Measurements from ENCODE around the gene SLC7A4.

The SLC7A4 gene

GRCh38 chr22:20996598-20997535 is 35.5 kb downstream of the SLC7A4 start:
- H3K36me3 ChIP-seq (ENCODE audit: insufficient read depth, low read length) = peaks cover 53% of the 10 kb centered on the region
- no peak overlapping the region for H3K27ac ChIP-seq (ENCODE audit: low read depth, low read length)

GRCh38 chr22:20996031-20996410 is 36.3 kb downstream of the SLC7A4 start:
- Histone ChIP-seq H3K4me1 (ENCODE audit: insufficient read depth, low read length) (peaks cover 16% of the 10 kb centered on the region), H3K36me3 (ENCODE audit: insufficient read depth, low read length) (peaks cover 62% of the 10 kb centered on the region)

More at GRCh38 chr22:20996598-20997535, 35.5 kb downstream of the SLC7A4 start:
- Histone ChIP-seq H3K4me3 (ENCODE audit: low read depth in 1 of 2, low read length in 2 of 2) (no peak overlapping the region), H3K9me3 (ENCODE audit: low read length) (no peaks in the 10 kb centered on the region), H3K9ac (ENCODE audit: low read length) (no peak overlapping the region), H3K27me3 (ENCODE audit: control insufficient read depth in 1 of 2, insufficient read depth in 2 of 2, low read length in 2 of 2) (no peaks in the 10 kb centered on the region), H3K4me1 (ENCODE audit: insufficient read depth, low read length) (peaks cover 20% of the 10 kb centered on the region)

GRCh38 chr22:20995329-20996030 is 36.9 kb downstream of the SLC7A4 start:
- Histone ChIP-seq H3K9ac (ENCODE audit: low read length) (no peak overlapping the region), H3K9me3 (ENCODE audit: low read length) (no peaks in the 10 kb centered on the region), H3K27me3 (ENCODE audit: control insufficient read depth in 1 of 2, insufficient read depth in 2 of 2, low read length in 2 of 2) (no peaks in the 10 kb centered on the region), H3K4me1 (ENCODE audit: insufficient read depth, low read length) (peaks cover 10% of the 10 kb centered on the region), H3K4me3 (ENCODE audit: low read depth in 1 of 2, low read length in 2 of 2) (no peak overlapping the region), H3K36me3 (ENCODE audit: insufficient read depth, low read length) (peaks cover 67% of the 10 kb centered on the region), H3K27ac (ENCODE audit: low read depth, low read length) (no peak overlapping the region)

More at GRCh38 chr22:20996031-20996410, 36.3 kb downstream of the SLC7A4 start:
- Histone ChIP-seq H3K27me3 (ENCODE audit: control insufficient read depth in 1 of 2, insufficient read depth in 2 of 2, low read length in 2 of 2) (no peaks in the 10 kb centered on the region), H3K4me3 (ENCODE audit: low read depth in 1 of 2, low read length in 2 of 2) (no peak overlapping the region), H3K9ac (ENCODE audit: low read length) (no peak overlapping the region), H3K27ac (ENCODE audit: low read depth, low read length) (no peak overlapping the region), H3K9me3 (ENCODE audit: low read length) (no peaks in the 10 kb centered on the region)

GRCh38 chr22:20994902-20995241 is 37.5 kb downstream of the SLC7A4 start:
- no peaks in the 10 kb centered on the region for H3K27me3 ChIP-seq (ENCODE audit: control insufficient read depth in 1 of 2, insufficient read depth in 2 of 2, low read length in 2 of 2)
- H3K27ac ChIP-seq (ENCODE audit: low read depth, low read length) = no peak overlapping the region
- peaks cover 4% of the 10 kb centered on the region for H3K4me1 ChIP-seq (ENCODE audit: insufficient read depth, low read length)
- no peaks in the 10 kb centered on the region for H3K9me3 ChIP-seq (ENCODE audit: low read length)
- H3K4me3 ChIP-seq (ENCODE audit: low read depth in 1 of 2, low read length in 2 of 2) = no peak overlapping the region
- peaks cover 64% of the 10 kb centered on the region for H3K36me3 ChIP-seq (ENCODE audit: insufficient read depth, low read length)
- no peak overlapping the region for H3K9ac ChIP-seq (ENCODE audit: low read length)

GRCh38 chr22:20994128-20994901 is 38.0 kb downstream of the SLC7A4 start:
- no peaks in the 10 kb centered on the region for H3K9me3 ChIP-seq (ENCODE audit: low read length)
- H3K27ac ChIP-seq (ENCODE audit: low read depth, low read length) = no peak overlapping the region
- H3K27me3 ChIP-seq (ENCODE audit: control insufficient read depth in 1 of 2, insufficient read depth in 2 of 2, low read length in 2 of 2) = no peaks in the 10 kb centered on the region
- no peak overlapping the region for H3K4me3 ChIP-seq (ENCODE audit: low read depth in 1 of 2, low read length in 2 of 2)
- H3K4me1 ChIP-seq (ENCODE audit: insufficient read depth, low read length) = no peaks in the 10 kb centered on the region
- H3K36me3 ChIP-seq (ENCODE audit: insufficient read depth, low read length) = peaks cover 59% of the 10 kb centered on the region
- no peak overlapping the region for H3K9ac ChIP-seq (ENCODE audit: low read length)

GRCh38 chr22:20993304-20994127 is 38.8 kb downstream of the SLC7A4 start:
- Histone ChIP-seq H3K9me3 (ENCODE audit: low read length) (no peaks in the 10 kb centered on the region), H3K36me3 (ENCODE audit: insufficient read depth, low read length) (peaks cover 51% of the 10 kb centered on the region), H3K4me1 (ENCODE audit: insufficient read depth, low read length) (no peaks in the 10 kb centered on the region), H3K27me3 (ENCODE audit: control insufficient read depth in 1 of 2, insufficient read depth in 2 of 2, low read length in 2 of 2) (no peaks in the 10 kb centered on the region), H3K9ac (ENCODE audit: low read length) (no peak overlapping the region), H3K4me3 (ENCODE audit: low read depth in 1 of 2, low read length in 2 of 2) (no peak overlapping the region), H3K27ac (ENCODE audit: low read depth, low read length) (no peak overlapping the region)

GRCh38 chr22:20992456-20993303 is 39.7 kb downstream of the SLC7A4 start:
- no peaks in the 10 kb centered on the region for H3K27me3 ChIP-seq (ENCODE audit: control insufficient read depth in 1 of 2, insufficient read depth in 2 of 2, low read length in 2 of 2)
- H3K9ac ChIP-seq (ENCODE audit: low read length) = no peak overlapping the region
- H3K4me3 ChIP-seq (ENCODE audit: low read depth in 1 of 2, low read length in 2 of 2) = no peak overlapping the region
- no peaks in the 10 kb centered on the region for H3K4me1 ChIP-seq (ENCODE audit: insufficient read depth, low read length)
- H3K36me3 ChIP-seq (ENCODE audit: insufficient read depth, low read length) = peaks cover 59% of the 10 kb centered on the region
- H3K27ac ChIP-seq (ENCODE audit: low read depth, low read length) = no peak overlapping the region
- H3K9me3 ChIP-seq (ENCODE audit: low read length) = no peaks in the 10 kb centered on the region

GRCh38 chr22:20992056-20992442 is 40.3 kb downstream of the SLC7A4 start:
- Histone ChIP-seq H3K9me3 (ENCODE audit: low read length) (no peaks in the 10 kb centered on the region), H3K36me3 (ENCODE audit: insufficient read depth, low read length) (peaks cover 60% of the 10 kb centered on the region), H3K4me1 (ENCODE audit: insufficient read depth, low read length) (no peaks in the 10 kb centered on the region), H3K27ac (ENCODE audit: low read depth, low read length) (no peak overlapping the region), H3K9ac (ENCODE audit: low read length) (no peak overlapping the region), H3K27me3 (ENCODE audit: control insufficient read depth in 1 of 2, insufficient read depth in 2 of 2, low read length in 2 of 2) (no peaks in the 10 kb centered on the region), H3K4me3 (ENCODE audit: low read depth in 1 of 2, low read length in 2 of 2) (no peak overlapping the region)

GRCh38 chr22:20991252-20992055 is 40.9 kb downstream of the SLC7A4 start:
- Histone ChIP-seq H3K4me3 (ENCODE audit: low read depth in 1 of 2, low read length in 2 of 2) (no peak overlapping the region), H3K27me3 (ENCODE audit: control insufficient read depth in 1 of 2, insufficient read depth in 2 of 2, low read length in 2 of 2) (no peaks in the 10 kb centered on the region), H3K9me3 (ENCODE audit: low read length) (no peaks in the 10 kb centered on the region), H3K4me1 (ENCODE audit: insufficient read depth, low read length) (no peaks in the 10 kb centered on the region), H3K36me3 (ENCODE audit: insufficient read depth, low read length) (peaks cover 60% of the 10 kb centered on the region), H3K9ac (ENCODE audit: low read length) (no peak overlapping the region), H3K27ac (ENCODE audit: low read depth, low read length) (no peak overlapping the region)

Data from muscle layer of colon (tissue), 2 donors.